Measurements from ENCODE around the gene PLET1.

DNA sequence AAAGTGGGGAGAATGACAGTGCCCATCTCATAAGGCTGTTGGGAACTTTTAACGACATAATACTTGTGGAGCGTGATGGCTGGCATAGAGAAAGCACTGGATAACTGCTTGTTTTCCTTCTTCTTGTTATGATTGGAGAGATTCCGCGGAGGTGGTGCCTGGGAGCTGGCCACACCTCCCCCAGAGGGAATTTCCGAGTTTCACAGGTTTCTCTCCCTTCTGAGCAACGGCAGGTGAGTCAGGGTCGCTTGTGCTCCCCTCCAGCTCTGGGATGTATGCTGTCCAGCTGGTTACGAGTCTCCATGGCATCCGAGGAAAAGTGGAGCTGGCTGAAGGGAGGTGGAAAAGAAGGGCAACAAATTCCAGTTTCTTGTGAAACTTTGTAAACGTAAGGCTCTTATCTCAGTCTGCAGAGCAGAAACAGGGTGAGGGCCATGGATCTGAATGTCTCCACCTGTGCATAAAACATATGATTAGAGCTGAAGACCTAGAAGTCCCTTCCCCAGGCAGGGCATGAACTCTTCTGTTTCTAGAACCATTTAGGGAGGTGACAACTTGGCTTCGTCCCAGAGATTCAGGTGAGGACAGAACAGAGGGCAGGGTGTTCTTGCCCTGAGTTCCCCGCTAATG is 10.0 kb upstream of the PLET1 start:
- TF ChIP-seq, protein P1, sequence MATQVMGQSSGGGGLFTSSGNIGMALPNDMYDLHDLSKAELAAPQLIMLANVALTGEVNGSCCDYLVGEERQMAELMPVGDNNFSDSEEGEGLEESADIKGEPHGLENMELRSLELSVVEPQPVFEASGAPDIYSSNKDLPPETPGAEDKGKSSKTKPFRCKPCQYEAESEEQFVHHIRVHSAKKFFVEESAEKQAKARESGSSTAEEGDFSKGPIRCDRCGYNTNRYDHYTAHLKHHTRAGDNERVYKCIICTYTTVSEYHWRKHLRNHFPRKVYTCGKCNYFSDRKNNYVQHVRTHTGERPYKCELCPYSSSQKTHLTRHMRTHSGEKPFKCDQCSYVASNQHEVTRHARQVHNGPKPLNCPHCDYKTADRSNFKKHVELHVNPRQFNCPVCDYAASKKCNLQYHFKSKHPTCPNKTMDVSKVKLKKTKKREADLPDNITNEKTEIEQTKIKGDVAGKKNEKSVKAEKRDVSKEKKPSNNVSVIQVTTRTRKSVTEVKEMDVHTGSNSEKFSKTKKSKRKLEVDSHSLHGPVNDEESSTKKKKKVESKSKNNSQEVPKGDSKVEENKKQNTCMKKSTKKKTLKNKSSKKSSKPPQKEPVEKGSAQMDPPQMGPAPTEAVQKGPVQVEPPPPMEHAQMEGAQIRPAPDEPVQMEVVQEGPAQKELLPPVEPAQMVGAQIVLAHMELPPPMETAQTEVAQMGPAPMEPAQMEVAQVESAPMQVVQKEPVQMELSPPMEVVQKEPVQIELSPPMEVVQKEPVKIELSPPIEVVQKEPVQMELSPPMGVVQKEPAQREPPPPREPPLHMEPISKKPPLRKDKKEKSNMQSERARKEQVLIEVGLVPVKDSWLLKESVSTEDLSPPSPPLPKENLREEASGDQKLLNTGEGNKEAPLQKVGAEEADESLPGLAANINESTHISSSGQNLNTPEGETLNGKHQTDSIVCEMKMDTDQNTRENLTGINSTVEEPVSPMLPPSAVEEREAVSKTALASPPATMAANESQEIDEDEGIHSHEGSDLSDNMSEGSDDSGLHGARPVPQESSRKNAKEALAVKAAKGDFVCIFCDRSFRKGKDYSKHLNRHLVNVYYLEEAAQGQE (IDR thresholded peaks at IDR 0.05; ENCODE audit: low read depth), result no peak
- TF ChIP-seq CEBPB (IDR thresholded peaks at IDR 0.05; ENCODE audit: low read depth), result no peak
- TF ChIP-seq, protein P2, sequence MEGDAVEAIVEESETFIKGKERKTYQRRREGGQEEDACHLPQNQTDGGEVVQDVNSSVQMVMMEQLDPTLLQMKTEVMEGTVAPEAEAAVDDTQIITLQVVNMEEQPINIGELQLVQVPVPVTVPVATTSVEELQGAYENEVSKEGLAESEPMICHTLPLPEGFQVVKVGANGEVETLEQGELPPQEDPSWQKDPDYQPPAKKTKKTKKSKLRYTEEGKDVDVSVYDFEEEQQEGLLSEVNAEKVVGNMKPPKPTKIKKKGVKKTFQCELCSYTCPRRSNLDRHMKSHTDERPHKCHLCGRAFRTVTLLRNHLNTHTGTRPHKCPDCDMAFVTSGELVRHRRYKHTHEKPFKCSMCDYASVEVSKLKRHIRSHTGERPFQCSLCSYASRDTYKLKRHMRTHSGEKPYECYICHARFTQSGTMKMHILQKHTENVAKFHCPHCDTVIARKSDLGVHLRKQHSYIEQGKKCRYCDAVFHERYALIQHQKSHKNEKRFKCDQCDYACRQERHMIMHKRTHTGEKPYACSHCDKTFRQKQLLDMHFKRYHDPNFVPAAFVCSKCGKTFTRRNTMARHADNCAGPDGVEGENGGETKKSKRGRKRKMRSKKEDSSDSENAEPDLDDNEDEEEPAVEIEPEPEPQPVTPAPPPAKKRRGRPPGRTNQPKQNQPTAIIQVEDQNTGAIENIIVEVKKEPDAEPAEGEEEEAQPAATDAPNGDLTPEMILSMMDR (IDR thresholded peaks at IDR 0.05 in 2 of 3, conservative IDR thresholded peaks at IDR 0.05 in 1 of 3; ENCODE audit: borderline replicate concordance in 1 of 3, insufficient read depth in 1 of 3, low read depth in 2 of 3, low read length in 2 of 3), result no peak

All from HCT116 (cell line).